ENCODE measurements around the gene RC3H2. TPM values are rescaled to one million over a fixed set of nuclear protein-coding genes. Genes with fewer than 3 reads are reported as not detected.

The RC3H2 gene
- total RNA-seq, 4 donors from 2014 or later: 24.2 to 30.9 (median 27.1) TPM

DNA sequence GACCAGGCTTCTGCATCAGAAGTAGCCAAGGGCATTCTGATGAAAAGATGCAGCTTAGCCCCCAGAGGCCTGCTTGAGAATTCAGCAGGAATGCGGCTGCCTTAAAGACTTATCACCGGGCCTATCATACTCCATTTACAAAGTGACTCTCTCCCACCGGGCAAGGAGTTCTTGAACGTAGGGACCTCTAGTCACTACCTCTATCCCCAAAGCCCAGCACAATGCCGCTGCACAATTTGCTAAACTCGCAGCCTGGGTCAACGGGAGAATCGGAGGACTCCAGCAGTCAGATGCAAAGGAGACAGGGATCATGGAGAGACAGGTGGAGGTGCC, 77.4 kb downstream of the RC3H2 start:
- intact Hi-C loops (cut with DNase I; ENCODE audit: low total_unique reads): no loop called here
- no peak for DNase-seq (ENCODE audit: low spot score in 2 of 2)
- WGBS, 2 donors: 1 to 2% methylated on average over 8 of the region's 8 CpGs
- TF ChIP-seq, protein P1, sequence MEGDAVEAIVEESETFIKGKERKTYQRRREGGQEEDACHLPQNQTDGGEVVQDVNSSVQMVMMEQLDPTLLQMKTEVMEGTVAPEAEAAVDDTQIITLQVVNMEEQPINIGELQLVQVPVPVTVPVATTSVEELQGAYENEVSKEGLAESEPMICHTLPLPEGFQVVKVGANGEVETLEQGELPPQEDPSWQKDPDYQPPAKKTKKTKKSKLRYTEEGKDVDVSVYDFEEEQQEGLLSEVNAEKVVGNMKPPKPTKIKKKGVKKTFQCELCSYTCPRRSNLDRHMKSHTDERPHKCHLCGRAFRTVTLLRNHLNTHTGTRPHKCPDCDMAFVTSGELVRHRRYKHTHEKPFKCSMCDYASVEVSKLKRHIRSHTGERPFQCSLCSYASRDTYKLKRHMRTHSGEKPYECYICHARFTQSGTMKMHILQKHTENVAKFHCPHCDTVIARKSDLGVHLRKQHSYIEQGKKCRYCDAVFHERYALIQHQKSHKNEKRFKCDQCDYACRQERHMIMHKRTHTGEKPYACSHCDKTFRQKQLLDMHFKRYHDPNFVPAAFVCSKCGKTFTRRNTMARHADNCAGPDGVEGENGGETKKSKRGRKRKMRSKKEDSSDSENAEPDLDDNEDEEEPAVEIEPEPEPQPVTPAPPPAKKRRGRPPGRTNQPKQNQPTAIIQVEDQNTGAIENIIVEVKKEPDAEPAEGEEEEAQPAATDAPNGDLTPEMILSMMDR (IDR thresholded peaks at IDR 0.05): no peak
- no peak for TF ChIP-seq POLR2A (IDR thresholded peaks at IDR 0.05)
- H3K4me3 ChIP-seq (ENCODE audit: low read depth, poor library complexity, severe bottlenecking): peak overlapping the region; percentile 88

DNA sequence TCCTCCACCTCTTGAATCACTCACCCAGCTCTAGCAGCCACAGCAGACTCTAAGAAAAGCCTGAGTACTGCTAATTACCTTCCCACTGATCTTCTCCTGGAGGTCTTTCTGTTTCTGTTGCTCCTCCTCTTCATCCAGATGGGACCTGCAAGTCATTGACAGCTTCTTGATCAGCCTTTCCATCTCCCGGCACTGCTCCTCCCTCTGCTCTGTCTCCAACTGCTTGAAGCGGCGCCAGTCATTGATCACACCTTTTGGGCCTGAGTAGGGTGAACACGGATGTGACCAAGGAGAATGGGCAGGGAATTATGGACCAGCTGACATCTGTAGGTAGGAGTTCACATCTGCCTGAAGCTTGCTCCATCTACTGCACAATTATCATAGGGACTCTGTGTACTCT, 82.2 kb downstream of the RC3H2 start:
- H3K4me3 ChIP-seq (ENCODE audit: low read depth, poor library complexity, severe bottlenecking): no peak overlapping the region
- peak in 1 of 2 donors; percentile 80 for DNase-seq (ENCODE audit: low spot score in 2 of 2)
- 86 to 93% methylated on average over 4 of the region's 4 CpGs for WGBS, 2 donors
- no peak for TF ChIP-seq POLR2A (IDR thresholded peaks at IDR 0.05)
- TF ChIP-seq, protein P1 (IDR thresholded peaks at IDR 0.05): no peak
- intact Hi-C loops (cut with DNase I; ENCODE audit: low total_unique reads): no loop called here

DNA sequence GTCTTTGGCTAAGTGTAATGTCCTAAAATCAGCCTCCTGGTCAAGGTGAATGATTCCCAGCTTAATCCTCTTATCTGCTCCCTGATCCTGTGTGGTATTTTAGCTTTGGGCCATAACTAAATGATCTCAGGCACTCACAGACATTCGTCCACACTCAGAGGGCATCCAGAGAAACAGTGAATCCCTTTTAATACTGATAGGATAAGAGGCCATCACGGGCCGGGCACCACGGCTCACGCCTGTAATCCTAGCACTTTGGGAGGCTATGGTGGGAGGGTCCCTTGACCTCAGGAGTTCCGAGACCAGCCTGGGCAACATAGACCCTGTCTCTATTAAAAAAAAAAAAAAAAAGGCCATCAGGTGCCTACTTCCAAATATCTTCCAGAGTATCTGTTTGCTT, 83.1 kb downstream of the RC3H2 start:
- 90% methylated on average over 6 of the region's 6 CpGs for WGBS, 2 donors
- intact Hi-C loops (cut with DNase I; ENCODE audit: low total_unique reads): no loop called here
- peak in 1 of 2 donors; percentile 53 for DNase-seq (ENCODE audit: low spot score in 2 of 2)
- no peak overlapping the region for H3K4me3 ChIP-seq (ENCODE audit: low read depth, poor library complexity, severe bottlenecking)
- no peak for TF ChIP-seq POLR2A (IDR thresholded peaks at IDR 0.05)
- TF ChIP-seq, protein P1 (IDR thresholded peaks at IDR 0.05): no peak

DNA sequence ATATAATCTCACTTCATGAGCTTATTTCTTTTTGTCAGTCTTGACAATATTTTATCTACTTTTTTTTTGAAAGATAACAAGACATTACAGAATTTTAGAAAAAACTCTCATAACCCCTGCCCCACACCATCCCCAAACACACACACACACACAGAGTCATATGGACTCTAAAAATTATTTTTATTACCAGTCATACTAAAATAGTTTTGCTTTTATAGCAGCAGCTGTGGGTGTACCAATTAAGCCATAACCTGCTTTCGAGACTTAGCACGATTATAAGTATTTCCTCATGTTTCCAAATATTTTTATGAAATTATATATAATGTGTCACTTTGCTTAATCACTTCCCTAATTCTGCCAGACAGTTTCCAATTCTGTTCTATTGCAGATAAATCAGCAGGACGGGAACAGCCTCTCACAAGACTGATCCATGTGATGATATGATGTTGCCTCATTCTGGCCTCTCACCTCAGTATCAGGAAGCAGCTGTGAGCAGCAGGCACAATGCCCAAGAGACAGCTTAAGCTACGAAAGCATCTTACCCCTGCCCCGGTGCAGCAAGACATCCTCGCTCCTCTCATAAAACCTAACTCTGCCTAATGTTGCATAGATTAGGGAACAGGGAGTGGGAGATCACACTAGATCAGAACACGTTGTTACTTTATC, 83.7 kb downstream of the RC3H2 start:
- peak; percentile 56 to 90 for DNase-seq (ENCODE audit: low spot score in 2 of 2)
- intact Hi-C loops (cut with DNase I; ENCODE audit: low total_unique reads): no loop called here
- H3K4me3 ChIP-seq (ENCODE audit: low read depth, poor library complexity, severe bottlenecking): no peak overlapping the region
- TF ChIP-seq, protein P1 (IDR thresholded peaks at IDR 0.05): no peak
- TF ChIP-seq POLR2A (IDR thresholded peaks at IDR 0.05): no peak
- 37 to 51% methylated on average over 7 of the region's 7 CpGs for WGBS, 2 donors

DNA sequence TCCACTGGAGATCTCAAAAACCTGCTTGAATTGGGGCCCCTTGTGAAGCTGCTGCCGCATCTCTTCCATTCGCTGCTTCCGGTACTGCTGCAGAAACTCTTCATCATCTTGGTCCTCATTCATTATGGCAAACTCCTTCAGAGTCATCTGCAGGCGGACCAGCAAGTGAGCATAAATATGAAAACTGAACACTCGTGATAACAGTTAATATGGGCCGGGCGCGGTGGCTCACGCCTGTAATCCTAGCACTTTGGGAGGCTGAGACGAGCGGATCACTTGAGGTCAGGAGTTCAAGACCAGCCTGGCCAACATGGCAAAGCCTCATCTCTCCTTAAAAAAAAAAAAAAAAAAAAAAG, 84.7 kb downstream of the RC3H2 start:
- no peak for TF ChIP-seq POLR2A (IDR thresholded peaks at IDR 0.05)
- TF ChIP-seq, protein P1 (IDR thresholded peaks at IDR 0.05): no peak

More for the DNA sequence above, 84.7 kb downstream of the RC3H2 start:
- peak in 1 of 2 donors; percentile 58 for DNase-seq (ENCODE audit: low spot score in 2 of 2)
- no peak overlapping the region for H3K4me3 ChIP-seq (ENCODE audit: low read depth, poor library complexity, severe bottlenecking)
- intact Hi-C loops (cut with DNase I; ENCODE audit: low total_unique reads): no loop called here
- WGBS, 2 donors: 95 to 97% methylated on average over 11 of the region's 11 CpGs

All from lower leg skin (tissue), 4 donors.